Measurements from ENCODE around the gene NENF. TPM values are rescaled to one million over a fixed set of nuclear protein-coding genes. Genes with fewer than 3 reads are reported as not detected.

NENF gene
- total RNA-seq, 1 donor from 2014 or later, result 26.6 TPM

DNA sequence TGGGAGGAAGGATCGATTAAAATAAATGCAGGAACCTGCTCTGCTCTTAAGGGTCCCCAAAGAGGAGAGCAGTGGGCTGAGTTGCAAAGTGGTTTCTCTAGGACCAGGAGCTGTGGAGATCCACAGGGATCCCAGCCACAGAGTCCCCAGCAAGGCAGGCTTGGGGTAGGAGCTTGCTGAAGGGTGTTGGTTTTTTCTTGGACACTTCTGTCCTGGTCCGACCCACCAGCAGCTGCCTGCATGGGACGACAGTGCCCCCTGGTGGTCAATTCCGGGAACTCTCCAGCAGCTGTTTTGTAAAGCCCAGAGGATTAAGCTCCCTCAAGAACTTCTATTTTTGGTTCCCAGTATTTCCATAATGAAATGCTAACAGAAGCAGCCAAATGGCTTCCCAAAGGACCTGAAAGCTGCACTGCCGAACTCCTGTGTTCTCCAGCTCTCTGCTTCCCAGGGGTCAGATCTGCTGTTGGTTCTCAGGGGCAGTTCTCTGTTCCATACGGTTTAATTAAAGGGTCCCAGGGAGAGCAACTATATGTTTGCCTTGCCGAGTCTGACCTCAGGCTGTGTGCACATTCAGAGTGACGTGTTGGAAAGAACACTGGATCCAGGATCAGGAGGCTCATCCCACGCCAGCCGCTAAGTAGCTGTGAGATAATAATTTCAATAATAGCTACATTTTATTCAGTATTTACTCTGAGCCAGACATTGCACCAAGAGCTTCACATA, 23.2 kb downstream of the NENF start:
- H3K27me3 Mint-ChIP-seq, result peaks cover 2% of the 10 kb centered on the region
- no peak overlapping the region for H3K27ac Mint-ChIP-seq
- no peak overlapping the region for H3K4me3 Mint-ChIP-seq (ENCODE audit: low read depth)
- TF ChIP-seq, protein P1, sequence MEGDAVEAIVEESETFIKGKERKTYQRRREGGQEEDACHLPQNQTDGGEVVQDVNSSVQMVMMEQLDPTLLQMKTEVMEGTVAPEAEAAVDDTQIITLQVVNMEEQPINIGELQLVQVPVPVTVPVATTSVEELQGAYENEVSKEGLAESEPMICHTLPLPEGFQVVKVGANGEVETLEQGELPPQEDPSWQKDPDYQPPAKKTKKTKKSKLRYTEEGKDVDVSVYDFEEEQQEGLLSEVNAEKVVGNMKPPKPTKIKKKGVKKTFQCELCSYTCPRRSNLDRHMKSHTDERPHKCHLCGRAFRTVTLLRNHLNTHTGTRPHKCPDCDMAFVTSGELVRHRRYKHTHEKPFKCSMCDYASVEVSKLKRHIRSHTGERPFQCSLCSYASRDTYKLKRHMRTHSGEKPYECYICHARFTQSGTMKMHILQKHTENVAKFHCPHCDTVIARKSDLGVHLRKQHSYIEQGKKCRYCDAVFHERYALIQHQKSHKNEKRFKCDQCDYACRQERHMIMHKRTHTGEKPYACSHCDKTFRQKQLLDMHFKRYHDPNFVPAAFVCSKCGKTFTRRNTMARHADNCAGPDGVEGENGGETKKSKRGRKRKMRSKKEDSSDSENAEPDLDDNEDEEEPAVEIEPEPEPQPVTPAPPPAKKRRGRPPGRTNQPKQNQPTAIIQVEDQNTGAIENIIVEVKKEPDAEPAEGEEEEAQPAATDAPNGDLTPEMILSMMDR (IDR thresholded peaks at IDR 0.05; ENCODE audit: unreplicated experiment), result peak; percentile 96
- no peaks in the 10 kb centered on the region for H3K36me3 Mint-ChIP-seq (ENCODE audit: insufficient read depth)
- H3K9me3 Mint-ChIP-seq (ENCODE audit: low read depth), result peaks cover 3% of the 10 kb centered on the region
- DNase-seq (ENCODE audit: low spot score, unreplicated experiment), result peak; percentile 88
- no peaks in the 10 kb centered on the region for H3K4me1 Mint-ChIP-seq (ENCODE audit: low read depth)

DNA sequence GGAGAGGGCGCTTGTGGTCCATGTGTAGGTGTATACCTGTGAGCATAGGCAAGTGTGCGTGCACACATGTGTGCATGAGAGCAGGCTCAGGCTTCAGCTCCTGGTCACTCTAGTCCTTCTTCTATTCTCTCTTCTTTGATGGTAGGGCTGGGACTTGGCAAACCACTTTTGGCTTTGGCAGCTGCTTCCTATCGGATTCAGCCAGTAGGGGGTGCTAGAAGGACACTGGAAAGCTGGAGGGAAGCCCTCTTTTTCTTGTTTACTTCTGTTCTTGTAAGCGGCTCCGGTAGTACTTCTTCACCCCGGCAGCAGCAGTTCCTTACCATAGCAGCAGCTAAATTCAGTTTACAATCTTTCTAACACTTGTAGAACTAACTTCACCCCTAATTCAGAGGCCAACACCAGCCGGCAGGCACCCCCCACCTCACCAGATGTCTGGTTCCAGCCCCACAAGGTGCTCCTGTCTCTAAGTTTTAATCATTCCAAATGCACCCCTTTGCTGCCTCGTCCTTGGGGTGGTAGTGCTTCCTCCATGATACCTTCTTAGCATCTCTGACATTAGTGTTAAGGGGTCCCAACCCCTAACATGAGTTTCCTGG, 25.1 kb downstream of the NENF start:
- DNase-seq (ENCODE audit: low spot score, unreplicated experiment), result peak; percentile 26
- H3K36me3 Mint-ChIP-seq (ENCODE audit: insufficient read depth), result no peaks in the 10 kb centered on the region
- H3K27ac Mint-ChIP-seq, result no peak overlapping the region
- H3K27me3 Mint-ChIP-seq, result no peaks in the 10 kb centered on the region
- no peak overlapping the region for H3K4me3 Mint-ChIP-seq (ENCODE audit: low read depth)
- H3K4me1 Mint-ChIP-seq (ENCODE audit: low read depth), result peaks cover 9% of the 10 kb centered on the region
- H3K9me3 Mint-ChIP-seq (ENCODE audit: low read depth), result peaks cover 3% of the 10 kb centered on the region
- TF ChIP-seq, protein P1 (IDR thresholded peaks at IDR 0.05; ENCODE audit: unreplicated experiment), result peak; percentile 54

DNA sequence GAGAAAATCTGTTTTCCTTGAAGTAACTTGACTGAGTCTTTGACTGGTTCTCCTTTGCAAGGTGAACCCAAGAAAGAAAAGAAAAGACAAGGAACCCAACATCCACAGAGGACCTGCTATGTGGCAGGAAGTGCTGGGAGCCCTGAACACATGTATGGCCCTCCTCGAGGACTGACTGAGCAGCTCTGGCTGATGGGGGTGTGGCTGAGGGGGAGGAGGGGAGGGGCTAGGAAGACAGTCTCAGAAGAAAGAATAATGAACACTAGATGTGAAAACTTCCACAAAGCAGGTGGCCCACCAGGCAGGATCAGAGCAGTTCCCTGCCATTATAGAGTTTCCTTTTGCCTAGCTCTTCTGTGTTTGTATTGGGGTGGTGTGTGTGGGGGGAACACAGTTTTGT, 26.1 kb downstream of the NENF start:
- Mint-ChIP-seq H3K4me1 (ENCODE audit: low read depth) (peaks cover 15% of the 10 kb centered on the region), H3K36me3 (ENCODE audit: insufficient read depth) (no peaks in the 10 kb centered on the region), H3K9me3 (ENCODE audit: low read depth) (peaks cover 3% of the 10 kb centered on the region), H3K27ac (no peak overlapping the region), H3K27me3 (peaks cover 2% of the 10 kb centered on the region), H3K4me3 (ENCODE audit: low read depth) (no peak overlapping the region)
- TF ChIP-seq, protein P1 (IDR thresholded peaks at IDR 0.05; ENCODE audit: unreplicated experiment), result no peak
- no peak for DNase-seq (ENCODE audit: low spot score, unreplicated experiment)

DNA sequence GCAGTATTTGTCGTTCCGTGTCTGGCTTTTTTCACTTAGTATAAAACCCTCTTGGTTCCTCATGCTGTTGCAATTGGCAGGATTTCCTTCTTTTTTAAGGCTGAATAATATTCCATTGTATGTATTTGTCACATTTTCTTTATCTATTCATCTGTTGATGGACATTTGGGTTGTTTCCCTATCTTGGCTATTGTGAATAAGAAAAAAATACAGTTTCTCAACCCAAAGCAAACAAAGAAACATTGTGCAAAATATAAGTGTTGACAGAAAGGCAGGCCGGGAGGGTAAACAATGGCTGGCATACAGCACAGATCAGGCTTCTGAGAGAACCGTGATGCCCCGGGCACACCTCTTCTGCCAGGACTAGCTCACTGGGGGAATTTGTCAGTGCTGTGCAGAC, 26.9 kb downstream of the NENF start:
- no peak overlapping the region for H3K27ac Mint-ChIP-seq
- H3K9me3 Mint-ChIP-seq (ENCODE audit: low read depth), result peaks cover 3% of the 10 kb centered on the region
- H3K27me3 Mint-ChIP-seq, result peaks cover 2% of the 10 kb centered on the region
- no peak overlapping the region for H3K4me3 Mint-ChIP-seq (ENCODE audit: low read depth)
- H3K4me1 Mint-ChIP-seq (ENCODE audit: low read depth), result peaks cover 19% of the 10 kb centered on the region
- TF ChIP-seq, protein P1 (IDR thresholded peaks at IDR 0.05; ENCODE audit: unreplicated experiment), result no peak
- DNase-seq (ENCODE audit: low spot score, unreplicated experiment), result no peak
- H3K36me3 Mint-ChIP-seq (ENCODE audit: insufficient read depth), result no peaks in the 10 kb centered on the region

DNA sequence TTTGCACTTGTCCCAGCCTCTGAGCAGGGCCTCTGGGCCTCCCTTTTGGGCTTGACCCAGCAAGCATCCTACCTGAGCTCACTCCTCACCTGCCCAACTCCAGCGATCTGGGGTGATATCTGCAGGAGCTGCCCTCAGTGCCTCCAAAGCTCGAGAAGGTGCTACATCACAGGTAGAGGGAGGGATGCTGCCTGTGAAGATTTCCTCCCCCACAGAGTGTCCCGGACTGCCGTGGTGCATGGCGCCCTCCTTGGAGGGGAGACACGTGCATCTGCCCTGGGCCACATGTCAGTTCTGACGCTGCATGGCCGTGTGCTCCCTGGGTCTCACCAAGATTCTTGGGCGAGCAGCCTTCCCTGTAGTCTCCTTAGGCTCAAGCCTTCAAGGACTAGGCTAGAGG, 27.7 kb downstream of the NENF start:
- TF ChIP-seq, protein P1 (IDR thresholded peaks at IDR 0.05; ENCODE audit: unreplicated experiment), result no peak
- no peaks in the 10 kb centered on the region for H3K36me3 Mint-ChIP-seq (ENCODE audit: insufficient read depth)
- peaks cover 2% of the 10 kb centered on the region for H3K27me3 Mint-ChIP-seq
- peaks cover 19% of the 10 kb centered on the region for H3K4me1 Mint-ChIP-seq (ENCODE audit: low read depth)
- H3K9me3 Mint-ChIP-seq (ENCODE audit: low read depth), result peaks cover 3% of the 10 kb centered on the region
- DNase-seq (ENCODE audit: low spot score, unreplicated experiment), result no peak
- no peak overlapping the region for H3K4me3 Mint-ChIP-seq (ENCODE audit: low read depth)
- no peak overlapping the region for H3K27ac Mint-ChIP-seq

Measured in progenitor cell of endocrine pancreas (in vitro differentiated cells).